K562 (cell line): ENCODE data around the gene KITLG. TPM values are rescaled to one million over a fixed set of nuclear protein-coding genes. Genes with fewer than 3 reads are reported as not detected.

Source experiments
- ATAC-seq: fragments of 200-7000 bp; cut with Tn5 transposase; 3 replicates; pipeline ENCODE4 v1.9.1; 2020; ENCODE audit warnings: moderate library complexity
- BruUV-seq: library from RNA; stranded (reverse); fragments of 400-500 nt; replicated peaks from 2 replicates; lab custom pipeline; 2021; lab: Mats Ljungman, UMichigan
- CTCF ChIA-PET: fragments of 300-600 bp; formaldehyde crosslinking; extraction: SDS; loops from one replicate; lab custom pipeline; 2021; ENCODE audit warnings: low intra/inter-chr PET ratio; lab: Yijun Ruan, JAX
- POLR2A ChIA-PET: fragments of 300-600, 350-650 bp; sonication (Branson Sonifier 250); formaldehyde crosslinking; extraction: SDS; loops from one replicate; lab custom pipeline; 2021; ENCODE audit warnings: antibody characterized with exemption, inconsistent platforms; lab: Yijun Ruan, JAX
- DNase-seq, 4 experiments: peaks; one replicate each; pipeline versions ENCODE4 v3.0.0 to v3.0.0-alpha.2; 2011 to 2018; ENCODE audit warnings: low spot score in 3 of 4, mixed read lengths in 3 of 4; ENCODE audit errors: extremely low read depth in 1 of 4
- FAIRE-seq: peaks from 2 replicates; lab custom pipeline; 2011; peaks lifted over from hg19 to GRCh38; lab: Jason Lieb, UNC
- H2AFZ ChIP-seq: 2 replicates; pipeline ENCODE4 v1.6.0; 2011; ENCODE audit warnings: low read depth, low read length, control low read depth, inconsistent platforms
- H3K27ac ChIP-seq: fragments of 200-600 bp; 3 replicates; pipeline ENCODE4 v1.8.0; 2011; ENCODE audit warnings: low read depth, mild to moderate bottlenecking, control low read depth, inconsistent platforms, low read length, moderate library complexity, mixed read lengths; ENCODE audit errors: extremely low read depth
- H3K27me3 ChIP-seq, 2 experiments: fragments of 300-600 bp in 1 of 2; 2 replicates in 1 of 2; 3 replicates in 1 of 2; pipeline versions ENCODE4 v1.6.0 to v1.8.0; 2011; ENCODE audit warnings: inconsistent platforms in 2 of 2, low read length in 2 of 2, mild to moderate bottlenecking in 1 of 2, mixed read lengths in 1 of 2, moderate library complexity in 1 of 2; ENCODE audit not compliant: control insufficient read depth in 2 of 2, insufficient read depth in 2 of 2
- H3K36me3 ChIP-seq: fragments of 300-600 bp; 3 replicates; pipeline ENCODE4 v1.8.0; 2011; ENCODE audit warnings: mild to moderate bottlenecking, low read length, inconsistent platforms; ENCODE audit not compliant: control insufficient read depth, insufficient read depth
- H3K4me1 ChIP-seq, 2 experiments: fragments of 200-600 bp in 1 of 2; replicated peaks in 1 of 2; 2 replicates in 1 of 2; 3 replicates in 1 of 2; pipeline versions ENCODE4 v1.5.1 to v1.8.0; 2011; ENCODE audit warnings: inconsistent platforms in 2 of 2, low read length in 2 of 2, mild to moderate bottlenecking in 1 of 2, mixed read lengths in 1 of 2, moderate library complexity in 1 of 2; ENCODE audit not compliant: control insufficient read depth in 2 of 2, insufficient read depth in 2 of 2
- H3K4me2 ChIP-seq: 2 replicates; pipeline ENCODE4 v1.6.1; 2011; ENCODE audit warnings: low read length, control low read depth, inconsistent platforms, mixed read lengths; ENCODE audit not compliant: insufficient read depth
- H3K4me3 ChIP-seq: fragments of 200-600 bp; sonication (generic), shearing (Covaris generic); 2 replicates; pipeline ENCODE4 v1.5.1; 2016; ENCODE audit warnings: control low read depth, inconsistent platforms
- H3K79me2 ChIP-seq: fragments of 200-600 bp; 3 replicates; pipeline ENCODE4 v1.8.0; 2011; ENCODE audit warnings: low read length, inconsistent platforms; ENCODE audit not compliant: control insufficient read depth, insufficient read depth
- H3K9ac ChIP-seq, 2 experiments: 2 replicates each; pipeline versions ENCODE4 v1.6.0 to v1.6.1; 2011; ENCODE audit warnings: low read depth in 2 of 2, low read length in 2 of 2, control low read depth in 1 of 2, inconsistent platforms in 1 of 2, mild to moderate bottlenecking in 1 of 2, mixed read lengths in 1 of 2; ENCODE audit not compliant: insufficient read depth in 1 of 2
- H3K9me1 ChIP-seq: one replicate; pipeline ENCODE4 v1.6.0; 2011; ENCODE audit warnings: inconsistent platforms, mild to moderate bottlenecking, low read length, moderate library complexity; ENCODE audit not compliant: control insufficient read depth, insufficient read depth
- H3K9me3 ChIP-seq: replicated peaks from 2 replicates; pipeline ENCODE4 v1.5.1; 2011; ENCODE audit warnings: low read depth, low read length, inconsistent platforms; ENCODE audit not compliant: control insufficient read depth, insufficient read depth
- H4K20me1 ChIP-seq: replicated peaks from 2 replicates; pipeline ENCODE4 v1.6.1; 2011; ENCODE audit warnings: low read length, inconsistent platforms, mixed read lengths; ENCODE audit not compliant: control insufficient read depth, insufficient read depth
- FOXA1 ChIP-seq: fragments of 450-650 bp; IDR thresholded peaks from 2 replicates; pipeline ENCODE4 v1.6.1; 2016; ENCODE audit warnings: mild to moderate bottlenecking, borderline replicate concordance
- HDAC2 ChIP-seq: fragments of 450-650 bp; IDR thresholded peaks from 2 replicates; pipeline ENCODE4 v1.6.1; 2016; ENCODE audit warnings: mild to moderate bottlenecking
- HNRNPLL ChIP-seq: fragments of 200-400 bp; formaldehyde crosslinking; IDR thresholded peaks from 2 replicates; pipeline ENCODE4 v1.6.1; 2017; ENCODE audit warnings: low read length, low read depth, mild to moderate bottlenecking; ENCODE audit not compliant: poor library complexity, severe bottlenecking
- PHF20 ChIP-seq: fragments of 450-650 bp; IDR thresholded peaks from 2 replicates; pipeline ENCODE4 v1.6.1; 2018; ENCODE audit not compliant: partially characterized antibody
- PURB ChIP-seq: sonication (generic); formaldehyde crosslinking; IDR thresholded peaks from 2 replicates; pipeline ENCODE4 v1.9.0; 2021; ENCODE audit warnings: low read depth, mild to moderate bottlenecking, missing genetic modification reagents
- RBM22 ChIP-seq: fragments of 200-400 bp; formaldehyde crosslinking; IDR thresholded peaks from 2 replicates; pipeline ENCODE4 v1.6.1; 2018; ENCODE audit warnings: low read length, low read depth; ENCODE audit not compliant: poor library complexity, severe bottlenecking
- ZNF121 ChIP-seq: sonication (generic); formaldehyde crosslinking; conservative IDR thresholded peaks from 2 replicates; pipeline ENCODE4 v1.8.0; 2022; ENCODE audit warnings: missing genetic modification reagents
- ZNF23 ChIP-seq: fragments of 250-450 bp; sonication (Bioruptor Pico); IDR thresholded peaks from 2 replicates; pipeline ENCODE4 v1.4.0; 2020; ENCODE audit warnings: mild to moderate bottlenecking
- ZNF445 ChIP-seq: fragments of 250-450 bp; sonication (Bioruptor Pico); IDR thresholded peaks from 2 replicates; pipeline ENCODE4 v1.4.0; 2020; ENCODE audit warnings: low read depth, mild to moderate bottlenecking, moderate library complexity
- WGBS: fragments of 100-300 bp; shearing (Covaris generic); methylation state at CpG from one replicate; pipeline ENCODE4 v1.1.6; 2016; ENCODE audit warnings: low coverage, mixed read lengths; ENCODE audit not compliant: insufficient coverage; ENCODE audit errors: missing lambda C conversion rate; 5-methylcytosine and 5-hydroxymethylcytosine counted together
- in situ Hi-C: fragments of 300-500 bp; cut with MboI; formaldehyde crosslinking; loops from 4 replicates; pipeline ENCODE4 v1.15.0; 2018; ENCODE audit warnings: inconsistent platforms, mixed read lengths
- intact Hi-C: fragments of 100-400 bp; cut with micrococcal nuclease; formaldehyde crosslinking; loops from 2 replicates; pipeline ENCODE4 v1.14.2; 2022
- polyA plus RNA-seq, 8 experiments: library from polyadenylated mRNA; depleted of rRNA in 4 of 8; stranded (reverse) in 5 of 8; unstranded in 3 of 8; fragments of >200 nt; fragmentation: Nextera tagmentation in 2 of 8; fragmentation: Illumina TruSeq in 1 of 8; extraction: Ambion mirVana in 2 of 8; extraction: Trizol in 1 of 8; gene quantifications; 2 replicates each; pipeline versions ENCODE4 v1.2.1 to v1.2.3, GENCODE V29; 2011 to 2014; ENCODE audit warnings: inconsistent platforms in 1 of 8, missing spikeins in 1 of 8
- total RNA-seq, 7 experiments: library from RNA; depleted of rRNA in 6 of 7; stranded (reverse); fragments of >200 nt in 6 of 7; fragmentation: Illumina TruSeq in 2 of 7; extraction: Trizol in 2 of 7; gene quantifications; 2 replicates each; pipeline versions ENCODE4 v1.2.1 to v1.2.3, GENCODE V29; 2011 to 2021; ENCODE audit warnings: low replicate concordance in 1 of 7

The KITLG gene
- total and polyA plus RNA-seq, 9 of the 15 experiments (the other 6 are each of a cell fraction or from before 2014, with no cell fraction given): 0.04 to 0.09 (median 0.04) TPM; not detected in 6

DNA sequence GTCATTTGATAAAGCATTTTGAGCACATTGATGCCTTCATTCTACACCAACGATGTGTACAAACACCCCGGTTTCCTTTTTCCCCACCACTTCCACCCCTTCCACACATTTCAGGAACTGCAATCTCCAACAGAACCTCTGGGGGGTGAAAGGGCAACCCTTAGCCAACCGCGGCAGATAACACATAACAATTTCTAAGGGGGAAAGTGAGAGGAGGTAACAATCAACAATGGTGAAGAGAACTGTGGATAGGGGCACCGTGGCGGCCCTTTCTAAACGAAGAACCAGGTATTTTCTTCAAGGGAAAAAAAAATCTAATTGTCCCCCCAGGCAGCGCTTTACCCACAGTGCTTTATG lies 1.1 kb downstream of the KITLG start:
- Histone ChIP-seq H3K27me3 (peaks cover 0 to 14% of the 10 kb centered on the region in 2 experiments; a peak in 2 of 5 replicates), H4K20me1 (no peaks in the 10 kb centered on the region), H3K79me2 (no peaks in the 10 kb centered on the region), H2AFZ (no peak overlapping the region), H3K4me2 (no peak overlapping the region), H3K9ac (no peak overlapping the region), H3K9me3 (no peaks in the 10 kb centered on the region), H3K4me1 (peaks cover 0 to 13% of the 10 kb centered on the region in 2 experiments; a peak in 2 of 5 replicates), H3K4me3 (no peak overlapping the region), H3K36me3 (no peaks in the 10 kb centered on the region), H3K9me1 (no peaks in the 10 kb centered on the region), H3K27ac (no peak overlapping the region)
- DNase-seq (peak in 2 of 4 experiments; percentile 3 to 6), FAIRE-seq (no peak), ATAC-seq (0 out of 3 replicates have a peak, but pooled peaks have one; percentile 35)
- ChIA-PET POLR2A (no interaction called here), CTCF (no interaction called here)
- BruUV-seq: no TSS peak
- in situ Hi-C loops: no loop called here
- WGBS: under 1% methylated on average over 8 of the region's 8 CpGs
- no peak for TF ChIP-seq HNRNPLL
- TF ChIP-seq ZNF445: no peak
- no peak for TF ChIP-seq PURB (CRISPR knock-in tag)
- TF ChIP-seq PHF20: no peak
- TF ChIP-seq RBM22: no peak
- TF ChIP-seq FOXA1: no peak
- no peak for TF ChIP-seq ZNF121 (CRISPR knock-in tag)
- no peak for TF ChIP-seq ZNF23 (CRISPR knock-in tag)
- TF ChIP-seq HDAC2: no peak
- intact Hi-C loops: no loop called here
